ENCODE data around the gene AP3S1.

GRCh38 chr5:115869256-115869795 is 27.6 kb downstream of the AP3S1 start:
- TF ChIP-seq, protein P1, sequence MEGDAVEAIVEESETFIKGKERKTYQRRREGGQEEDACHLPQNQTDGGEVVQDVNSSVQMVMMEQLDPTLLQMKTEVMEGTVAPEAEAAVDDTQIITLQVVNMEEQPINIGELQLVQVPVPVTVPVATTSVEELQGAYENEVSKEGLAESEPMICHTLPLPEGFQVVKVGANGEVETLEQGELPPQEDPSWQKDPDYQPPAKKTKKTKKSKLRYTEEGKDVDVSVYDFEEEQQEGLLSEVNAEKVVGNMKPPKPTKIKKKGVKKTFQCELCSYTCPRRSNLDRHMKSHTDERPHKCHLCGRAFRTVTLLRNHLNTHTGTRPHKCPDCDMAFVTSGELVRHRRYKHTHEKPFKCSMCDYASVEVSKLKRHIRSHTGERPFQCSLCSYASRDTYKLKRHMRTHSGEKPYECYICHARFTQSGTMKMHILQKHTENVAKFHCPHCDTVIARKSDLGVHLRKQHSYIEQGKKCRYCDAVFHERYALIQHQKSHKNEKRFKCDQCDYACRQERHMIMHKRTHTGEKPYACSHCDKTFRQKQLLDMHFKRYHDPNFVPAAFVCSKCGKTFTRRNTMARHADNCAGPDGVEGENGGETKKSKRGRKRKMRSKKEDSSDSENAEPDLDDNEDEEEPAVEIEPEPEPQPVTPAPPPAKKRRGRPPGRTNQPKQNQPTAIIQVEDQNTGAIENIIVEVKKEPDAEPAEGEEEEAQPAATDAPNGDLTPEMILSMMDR (IDR thresholded peaks at IDR 0.05) = no peak
- TF ChIP-seq POLR2AphosphoS5 (IDR thresholded peaks at IDR 0.05) = no peak

Measured in stomach (tissue), 4 donors.